Heart right ventricle (tissue), 16 donors: ENCODE results near the gene PACS1. TPM values are rescaled to one million over a fixed set of nuclear protein-coding genes. Genes with fewer than 3 reads are reported as not detected.

Experiments used
- ATAC-seq, 8 donors: fragments of 200-7000 bp; cut with Tn5 transposase; one replicate each; pipeline ENCODE4 v1.9.1; 2020; ENCODE audit warnings: mild to moderate bottlenecking in 8 of 8, moderate library complexity in 8 of 8, moderate number of reproducible peaks in 1 of 8
- DNase-seq, 2 donors: peaks; one replicate each; pipeline ENCODE4 v3.0.0-alpha.2; 2020
- H3K27ac ChIP-seq, 10 donors: fragments of 200-600 bp; sonication (generic) in 2 of 10; one replicate each; pipeline versions ENCODE4 v1.5.0 to v1.8.0; 2020 to 2022; ENCODE audit warnings: mild to moderate bottlenecking in 3 of 10
- H3K27me3 ChIP-seq, 7 donors: fragments of 200-600 bp; one replicate each; pipeline ENCODE4 v1.8.0; 2021 to 2022; ENCODE audit warnings: mild to moderate bottlenecking in 2 of 7
- H3K36me3 ChIP-seq, 9 donors: fragments of 200-600 bp; sonication (generic) in 1 of 9; one replicate each; pipeline versions ENCODE4 v1.5.0 to v1.8.0; 2020 to 2022; ENCODE audit warnings: mild to moderate bottlenecking in 2 of 9
- H3K4me1 ChIP-seq, 9 donors: fragments of 200-600 bp; sonication (generic) in 1 of 9; one replicate each; pipeline versions ENCODE4 v1.5.0 to v1.8.0; 2020 to 2022; ENCODE audit warnings: mild to moderate bottlenecking in 4 of 9
- H3K4me3 ChIP-seq, 10 donors: fragments of 200-600 bp; sonication (generic) in 2 of 10; one replicate each; pipeline versions ENCODE4 v1.5.0 to v1.8.0; 2020 to 2022; ENCODE audit warnings: mild to moderate bottlenecking in 7 of 10, moderate library complexity in 2 of 10
- H3K9me3 ChIP-seq, 11 donors: fragments of 200-600 bp in 10 of 11; sonication (generic) in 2 of 11; one replicate each; pipeline versions ENCODE4 v1.5.0 to v1.8.0; 2013 to 2022; ENCODE audit warnings: mild to moderate bottlenecking in 2 of 11, control low read depth in 1 of 11, moderate library complexity in 1 of 11
- WGBS, 2 donors: extraction: QIAGEN DNeasy Blood & Tissue Kit; methylation state at CpG; one replicate each; pipeline ENCODE4 v1.1.7; 2013; ENCODE audit warnings: inconsistent platforms in 1 of 2; 5-methylcytosine and 5-hydroxymethylcytosine counted together
- intact Hi-C, 10 donors: fragments of 100-400 bp; cut with DNase I; formaldehyde crosslinking; loops; one replicate each; pipeline versions ENCODE4 v1.11.1 to v1.14.2; 2022
- polyA plus RNA-seq, 2 donors: library from polyadenylated mRNA; stranded (reverse); fragments of 200-250 nt; gene quantifications; one replicate each; pipeline ENCODE4 v1.2.3, GENCODE V29; 2013
- total RNA-seq, 10 donors: library from RNA; stranded (reverse); fragmentation: NEBNext Ultra II Directional in 3 of 10; extraction: Animal tissue kit (Norgen Biotek cat#: 25700) in 3 of 10; gene quantifications; one replicate each; pipeline versions ENCODE4 v1.2.1 to v1.2.4, GENCODE V29; 2021 to 2023
- TF ChIP-seq, protein P1 (sequence below), 9 donors: fragments of 200-600 bp; sonication (generic) in 2 of 9; IDR thresholded peaks; one replicate each; pipeline versions ENCODE4 v1.5.0 to v1.8.0; 2021 to 2022; ENCODE audit warnings: antibody characterized with exemption in 9 of 9, mild to moderate bottlenecking in 5 of 9, moderate library complexity in 1 of 9
- donor health status: Arrhythmogenic right ventricular cardiomyopathy.
- donor health status: ischemic (EF 13 %, LVEDD 7.1; RV severe dilation, severe dysfunction).
- donor health status: healthy with polysubstance abuse.
- donor health status: DM: no; HTN: yes; CAD: no.
- donor health status: DM: no; HTN: no; CAD: no.
- donor health status: ischemic (EF 25% LVEDD 6.9; RV normal size, moderate dysfunction).
- donor health status: ischemic (EF 25% LVEDD 5.7; RV mildly dilated, moderate dysfunction).
- donor health status: healthy.
- donor health status: DM: yes; HTN: yes; CAD: no.
- donor health status: Ischemic cardiomyopathy.
- donor health status: ischemic (EF 35%, LVEDD 5.7; RV mildly dilated, moderate dysfunction).
- donor health status: nonischemic (EF 11% LVEDD 7.7; RV severe dilation, severe dysfunction).
- donor health status: DM: yes; HTN: yes; CAD: no.
- donor health status: PGD.
- donor health status: ischemic (EF 29% LVEDD 5.4; RV normal size, mild dysfunction).
- donor health status: nonischemic (EF 23%, LVEDD 6.1; RV moderate dilation, normal function).

The PACS1 gene
- total and polyA plus RNA-seq, 12 donors: 24.1 to 121 (median 69.7) TPM

GRCh38 chr11:66048547-66049323 is 21.3 kb upstream of the PACS1 start, which contains the start of gene GAL3ST3:
Gene GAL3ST3, minus strand, starts transcription at chr11:66049161. Its CDS starts 3,746 bp downstream, at chr11:66045415.
- DNase-seq (no peak), ATAC-seq (no peak)
- H3K27ac ChIP-seq: peak within 1 kb of the TSS in 5 of 10 donors; percentile 30 to 77 (median 43)
- peaks cover 7 to 57% (median 33%) of the 10 kb centered on the region in 9 donors for H3K4me1 ChIP-seq
- peak within 1 kb of the TSS in 8 of 10 donors; percentile 10 to 47 (median 36) for H3K4me3 ChIP-seq
- peaks cover 0 to 6% (median 0%) of the 10 kb centered on the region in 9 donors for H3K36me3 ChIP-seq
- 9 to 12% methylated on average over 36 to 39 of the region's 39 CpGs for WGBS, 2 donors
- intact Hi-C loops: no loop called here
- no peaks in the 10 kb centered on the region for H3K9me3 ChIP-seq
- TF ChIP-seq, protein P1, sequence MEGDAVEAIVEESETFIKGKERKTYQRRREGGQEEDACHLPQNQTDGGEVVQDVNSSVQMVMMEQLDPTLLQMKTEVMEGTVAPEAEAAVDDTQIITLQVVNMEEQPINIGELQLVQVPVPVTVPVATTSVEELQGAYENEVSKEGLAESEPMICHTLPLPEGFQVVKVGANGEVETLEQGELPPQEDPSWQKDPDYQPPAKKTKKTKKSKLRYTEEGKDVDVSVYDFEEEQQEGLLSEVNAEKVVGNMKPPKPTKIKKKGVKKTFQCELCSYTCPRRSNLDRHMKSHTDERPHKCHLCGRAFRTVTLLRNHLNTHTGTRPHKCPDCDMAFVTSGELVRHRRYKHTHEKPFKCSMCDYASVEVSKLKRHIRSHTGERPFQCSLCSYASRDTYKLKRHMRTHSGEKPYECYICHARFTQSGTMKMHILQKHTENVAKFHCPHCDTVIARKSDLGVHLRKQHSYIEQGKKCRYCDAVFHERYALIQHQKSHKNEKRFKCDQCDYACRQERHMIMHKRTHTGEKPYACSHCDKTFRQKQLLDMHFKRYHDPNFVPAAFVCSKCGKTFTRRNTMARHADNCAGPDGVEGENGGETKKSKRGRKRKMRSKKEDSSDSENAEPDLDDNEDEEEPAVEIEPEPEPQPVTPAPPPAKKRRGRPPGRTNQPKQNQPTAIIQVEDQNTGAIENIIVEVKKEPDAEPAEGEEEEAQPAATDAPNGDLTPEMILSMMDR (IDR thresholded peaks at IDR 0.05): no peak
- peaks cover 0 to 28% (median 17%) of the 10 kb centered on the region in 7 donors for H3K27me3 ChIP-seq

- intact Hi-C loops: no loop called here
- Histone ChIP-seq H3K4me1 (peaks cover 7 to 56% (median 31%) of the 10 kb centered on the region in 9 donors), H3K9me3 (no peaks in the 10 kb centered on the region), H3K27me3 (peaks cover 0 to 28% (median 17%) of the 10 kb centered on the region in 7 donors), H3K4me3 (peak overlapping the region in 1 of 10 donors; percentile 77), H3K36me3 (peaks cover 0 to 26% (median 13%) of the 10 kb centered on the region in 9 donors), H3K27ac (peak overlapping the region in 6 of 10 donors; percentile 88 to 97 (median 94))
- ATAC-seq: no peak
- TF ChIP-seq, protein P1 (IDR thresholded peaks at IDR 0.05): no peak
- WGBS, 2 donors: 75 to 79% methylated on average over 5 of the region's 5 CpGs
- no peak for DNase-seq
These were observed 19.4 kb upstream of the PACS1 start for GRCh38 chr11:66050581-66051231.

DNA sequence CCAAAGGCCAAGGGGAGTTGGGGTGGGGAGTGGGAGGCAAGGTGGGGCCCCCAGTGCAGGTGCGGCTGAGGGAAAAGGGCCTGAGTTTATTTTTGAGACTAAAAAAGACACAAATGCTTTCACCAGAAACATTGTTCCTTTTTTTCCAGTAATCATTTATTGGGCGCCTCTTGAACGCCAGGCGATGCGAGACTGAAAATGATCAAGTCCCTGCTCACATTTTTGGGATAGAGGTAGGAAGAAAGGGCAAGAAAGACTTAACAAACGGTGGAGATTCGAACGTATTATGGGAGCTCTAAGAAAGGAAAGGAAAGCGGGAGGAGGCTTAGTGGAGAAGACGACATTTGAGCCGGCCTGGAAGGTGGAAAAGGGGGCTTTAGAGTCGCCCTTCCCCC is 18.7 kb upstream of the PACS1 start:
- Histone ChIP-seq H3K9me3 (no peaks in the 10 kb centered on the region), H3K4me1 (peaks cover 7 to 56% (median 31%) of the 10 kb centered on the region in 9 donors), H3K27me3 (peaks cover 0 to 27% (median 17%) of the 10 kb centered on the region in 7 donors), H3K4me3 (peak overlapping the region; percentile 77 to 100 (median 97)), H3K27ac (peak overlapping the region; percentile 51 to 97 (median 92)), H3K36me3 (peaks cover 0 to 33% (median 19%) of the 10 kb centered on the region in 9 donors)
- TF ChIP-seq, protein P1 (IDR thresholded peaks at IDR 0.05): no peak
- intact Hi-C loops: no loop called here
- DNase-seq (no peak), ATAC-seq (no peak)
- WGBS, 2 donors: 31 to 32% methylated on average over 12 of the region's 12 CpGs
